ENCODE data around the gene GPNMB.

Gene GPNMB

DNA sequence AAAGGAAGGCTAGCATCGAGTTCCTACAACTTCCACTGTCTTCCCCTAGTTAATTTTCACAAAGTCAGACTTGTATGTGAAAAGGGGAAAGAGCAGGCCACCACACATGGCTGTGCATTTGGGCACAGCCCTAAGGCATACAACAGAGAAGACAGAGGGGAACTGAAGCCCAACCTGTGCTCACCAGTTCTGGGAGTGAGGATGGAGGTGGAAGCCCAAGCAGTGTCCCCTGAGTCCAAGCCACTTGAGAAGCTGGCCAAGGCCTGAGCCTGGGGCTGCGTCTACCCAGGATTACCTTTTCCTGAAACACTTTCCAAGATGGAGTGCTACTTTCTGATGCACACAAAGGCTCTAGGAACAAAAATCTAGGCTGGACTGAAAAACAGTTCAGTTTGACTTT lies 20.3 kb downstream of the GPNMB start:
- no peaks in the 10 kb centered on the region for H3K36me3 ChIP-seq (ENCODE audit: control insufficient read depth, insufficient read depth, low read length)
- no peaks in the 10 kb centered on the region for H3K4me1 ChIP-seq (ENCODE audit: control insufficient read depth, insufficient read depth, low read length)
- WGBS, 2 experiments, result 82 to 85% methylated on average over 2 of the region's 2 CpGs
- H3K27ac ChIP-seq (ENCODE audit: insufficient read depth, low read depth, low read length, poor library complexity, severe bottlenecking), result no peak overlapping the region
- no peaks in the 10 kb centered on the region for H3K9me3 ChIP-seq (ENCODE audit: control insufficient read depth, low read length)
- H3K4me3 ChIP-seq (ENCODE audit: insufficient read depth, low read depth, low read length), result no peak overlapping the region
- H3K27me3 ChIP-seq (ENCODE audit: control insufficient read depth, insufficient read depth, low read length, poor library complexity, severe bottlenecking), result no peaks in the 10 kb centered on the region

DNA sequence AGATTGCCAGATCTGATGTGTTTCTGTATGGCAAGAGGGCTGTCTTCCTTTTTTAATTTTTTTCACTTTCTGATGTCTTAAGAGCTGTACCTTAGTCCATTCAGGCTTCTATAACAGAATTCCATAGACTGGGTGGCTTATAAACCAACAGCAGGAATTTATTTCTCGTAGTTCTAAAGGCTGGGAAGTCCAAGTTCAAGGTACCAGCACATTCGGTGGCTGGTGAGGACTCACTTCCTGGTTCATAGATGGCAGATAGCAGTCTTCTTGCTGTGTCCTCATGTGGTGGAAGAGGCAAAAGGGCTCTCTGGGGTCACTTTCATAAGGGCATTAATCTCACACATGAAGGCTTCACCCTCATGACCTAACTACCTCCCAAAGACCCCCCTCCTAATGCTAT lies 20.8 kb downstream of the GPNMB start:
- H3K27ac ChIP-seq (ENCODE audit: insufficient read depth, low read depth, low read length, poor library complexity, severe bottlenecking), result no peak overlapping the region
- no peaks in the 10 kb centered on the region for H3K9me3 ChIP-seq (ENCODE audit: control insufficient read depth, low read length)
- no peak overlapping the region for H3K4me3 ChIP-seq (ENCODE audit: insufficient read depth, low read depth, low read length)
- H3K36me3 ChIP-seq (ENCODE audit: control insufficient read depth, insufficient read depth, low read length), result no peaks in the 10 kb centered on the region
- H3K4me1 ChIP-seq (ENCODE audit: control insufficient read depth, insufficient read depth, low read length), result no peaks in the 10 kb centered on the region
- WGBS, 2 experiments, result 93 to 95% methylated on average over 2 of the region's 2 CpGs
- H3K27me3 ChIP-seq (ENCODE audit: control insufficient read depth, insufficient read depth, low read length, poor library complexity, severe bottlenecking), result no peaks in the 10 kb centered on the region

DNA sequence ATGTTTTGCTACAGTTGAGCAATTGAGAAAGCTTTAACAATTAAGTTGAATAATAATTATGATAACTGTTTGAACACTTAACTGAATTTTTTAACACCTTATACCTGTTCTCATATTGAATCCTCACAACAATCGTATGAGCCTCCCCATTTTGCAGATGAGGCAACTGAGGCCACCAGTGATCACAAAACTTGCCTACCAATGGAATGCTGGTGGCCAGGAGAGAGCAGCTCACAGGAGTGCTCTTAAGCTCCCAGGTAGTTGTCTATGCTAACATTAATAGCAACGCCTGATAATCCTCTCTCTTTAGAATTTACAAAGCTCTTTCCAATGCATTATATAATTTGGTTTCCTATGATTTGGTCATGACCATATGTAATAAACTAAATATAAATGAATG lies 21.6 kb downstream of the GPNMB start:
- Histone ChIP-seq H3K4me1 (ENCODE audit: control insufficient read depth, insufficient read depth, low read length) (no peaks in the 10 kb centered on the region), H3K27ac (ENCODE audit: insufficient read depth, low read depth, low read length, poor library complexity, severe bottlenecking) (no peak overlapping the region), H3K27me3 (ENCODE audit: control insufficient read depth, insufficient read depth, low read length, poor library complexity, severe bottlenecking) (no peaks in the 10 kb centered on the region), H3K9me3 (ENCODE audit: control insufficient read depth, low read length) (no peaks in the 10 kb centered on the region), H3K4me3 (ENCODE audit: insufficient read depth, low read depth, low read length) (no peak overlapping the region), H3K36me3 (ENCODE audit: control insufficient read depth, insufficient read depth, low read length) (no peaks in the 10 kb centered on the region)
- WGBS, 2 experiments, result 91 to 100% methylated on average over 1 to 2 of the region's 2 CpGs

DNA sequence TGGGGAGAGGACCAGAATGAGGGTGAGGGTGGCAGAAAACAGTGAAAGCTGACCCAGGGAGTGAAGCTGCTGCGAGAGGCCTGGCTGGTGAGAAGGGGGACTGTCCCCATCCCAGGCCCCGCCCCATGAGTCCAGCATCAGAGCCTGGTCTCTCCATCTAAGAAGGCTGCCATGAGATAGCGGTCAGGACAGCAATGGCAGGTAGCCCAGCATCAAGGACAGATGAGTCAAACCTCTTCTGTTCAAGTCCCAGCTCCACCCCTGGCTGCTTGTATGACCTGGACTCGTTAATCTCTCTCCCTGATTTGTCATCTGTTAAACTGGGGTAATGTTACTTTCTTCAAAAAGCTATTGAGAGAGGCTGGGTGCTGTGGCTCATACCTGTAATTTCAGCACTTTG lies 22.2 kb downstream of the GPNMB start:
- WGBS, 2 experiments, result 87 to 89% methylated on average over 4 of the region's 4 CpGs
- H3K36me3 ChIP-seq (ENCODE audit: control insufficient read depth, insufficient read depth, low read length), result no peaks in the 10 kb centered on the region

DNA sequence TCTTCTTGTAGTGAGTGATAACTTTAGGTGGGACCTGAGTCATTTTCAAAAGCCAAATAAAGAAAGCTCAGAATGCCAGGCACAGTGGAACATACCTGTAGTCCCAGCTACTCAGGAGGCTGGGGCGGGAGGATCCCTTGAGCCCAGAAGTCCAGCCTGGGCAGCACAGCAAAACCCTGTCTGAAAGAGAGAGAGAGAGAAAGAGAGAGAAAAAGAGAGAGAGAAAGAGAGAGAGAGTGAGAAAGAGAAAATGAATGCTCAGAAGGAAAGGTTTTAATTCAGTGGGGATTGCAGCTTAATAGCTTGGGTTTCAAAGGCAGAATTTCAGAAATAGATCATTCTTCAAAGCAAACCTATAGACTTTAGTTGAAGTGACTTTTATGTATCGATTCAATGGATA lies 25.7 kb downstream of the GPNMB start:
- WGBS, 2 experiments, result 93 to 95% methylated on average over 1 to 2 of the region's 2 CpGs
- no peaks in the 10 kb centered on the region for H3K27me3 ChIP-seq (ENCODE audit: control insufficient read depth, insufficient read depth, low read length, poor library complexity, severe bottlenecking)
- H3K4me3 ChIP-seq (ENCODE audit: insufficient read depth, low read depth, low read length), result no peak overlapping the region
- H3K9me3 ChIP-seq (ENCODE audit: control insufficient read depth, low read length), result no peaks in the 10 kb centered on the region
- H3K4me1 ChIP-seq (ENCODE audit: control insufficient read depth, insufficient read depth, low read length), result no peaks in the 10 kb centered on the region
- H3K36me3 ChIP-seq (ENCODE audit: control insufficient read depth, insufficient read depth, low read length), result no peaks in the 10 kb centered on the region
- no peak overlapping the region for H3K27ac ChIP-seq (ENCODE audit: insufficient read depth, low read depth, low read length, poor library complexity, severe bottlenecking)

More for the DNA sequence above, 22.2 kb downstream of the GPNMB start:
- no peak overlapping the region for H3K4me3 ChIP-seq (ENCODE audit: insufficient read depth, low read depth, low read length)
- no peaks in the 10 kb centered on the region for H3K9me3 ChIP-seq (ENCODE audit: control insufficient read depth, low read length)
- H3K27ac ChIP-seq (ENCODE audit: insufficient read depth, low read depth, low read length, poor library complexity, severe bottlenecking), result no peak overlapping the region
- H3K4me1 ChIP-seq (ENCODE audit: control insufficient read depth, insufficient read depth, low read length), result no peaks in the 10 kb centered on the region
- no peaks in the 10 kb centered on the region for H3K27me3 ChIP-seq (ENCODE audit: control insufficient read depth, insufficient read depth, low read length, poor library complexity, severe bottlenecking)

DNA sequence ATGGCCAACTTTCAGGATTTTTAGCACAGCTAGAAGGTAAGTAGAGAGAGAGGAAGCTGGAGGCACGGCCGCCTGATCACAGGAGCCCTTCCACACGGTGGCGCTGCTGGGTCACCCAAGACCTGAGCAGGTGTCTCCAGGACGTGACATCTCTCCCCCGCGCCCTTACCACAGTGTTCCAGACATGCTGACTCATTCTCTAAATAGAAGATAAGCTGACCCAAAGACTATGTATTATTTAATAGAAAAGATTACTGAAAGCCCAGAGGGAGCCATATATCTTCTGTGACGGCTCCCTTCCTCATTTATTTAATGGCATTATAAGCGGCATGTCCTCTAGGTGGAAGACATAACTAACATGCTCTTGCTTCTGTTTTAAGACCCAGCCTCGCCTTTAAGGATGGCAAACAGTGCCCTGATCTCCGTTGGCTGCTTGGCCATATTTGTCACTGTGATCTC lies 26.6 kb downstream of the GPNMB start:
- Histone ChIP-seq H3K9me3 (ENCODE audit: control insufficient read depth, low read length) (no peaks in the 10 kb centered on the region), H3K36me3 (ENCODE audit: control insufficient read depth, insufficient read depth, low read length) (no peaks in the 10 kb centered on the region), H3K4me3 (ENCODE audit: insufficient read depth, low read depth, low read length) (no peak overlapping the region), H3K27me3 (ENCODE audit: control insufficient read depth, insufficient read depth, low read length, poor library complexity, severe bottlenecking) (no peaks in the 10 kb centered on the region), H3K4me1 (ENCODE audit: control insufficient read depth, insufficient read depth, low read length) (no peaks in the 10 kb centered on the region), H3K27ac (ENCODE audit: insufficient read depth, low read depth, low read length, poor library complexity, severe bottlenecking) (no peak overlapping the region)
- WGBS, 2 experiments, result 22 to 27% methylated on average over 9 to 11 of the region's 11 CpGs

DNA sequence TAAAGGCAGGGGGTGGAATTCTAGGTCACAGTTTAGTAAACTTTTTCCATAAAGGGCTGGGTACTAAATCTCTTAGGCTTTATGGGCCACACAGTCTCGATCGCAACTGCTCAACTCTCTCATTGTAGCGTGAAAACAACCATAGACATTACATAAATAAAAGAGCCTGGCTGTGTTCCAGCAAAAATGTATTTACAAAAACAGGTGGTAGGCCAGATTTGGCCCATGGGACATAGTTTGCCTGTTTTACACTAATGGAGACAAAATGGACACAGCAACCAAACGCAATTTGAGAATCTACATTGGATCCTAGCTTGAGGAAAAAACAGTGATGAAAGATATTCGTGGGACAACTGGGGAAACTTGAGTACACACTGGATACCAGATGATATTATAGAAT lies 29.3 kb downstream of the GPNMB start:
- Histone ChIP-seq H3K4me3 (ENCODE audit: insufficient read depth, low read depth, low read length) (no peak overlapping the region), H3K4me1 (ENCODE audit: control insufficient read depth, insufficient read depth, low read length) (no peaks in the 10 kb centered on the region), H3K27ac (ENCODE audit: insufficient read depth, low read depth, low read length, poor library complexity, severe bottlenecking) (no peak overlapping the region), H3K36me3 (ENCODE audit: control insufficient read depth, insufficient read depth, low read length) (no peaks in the 10 kb centered on the region), H3K27me3 (ENCODE audit: control insufficient read depth, insufficient read depth, low read length, poor library complexity, severe bottlenecking) (no peaks in the 10 kb centered on the region), H3K9me3 (ENCODE audit: control insufficient read depth, low read length) (no peaks in the 10 kb centered on the region)
- 92 to 94% methylated on average over 5 of the region's 5 CpGs for WGBS, 2 experiments

DNA sequence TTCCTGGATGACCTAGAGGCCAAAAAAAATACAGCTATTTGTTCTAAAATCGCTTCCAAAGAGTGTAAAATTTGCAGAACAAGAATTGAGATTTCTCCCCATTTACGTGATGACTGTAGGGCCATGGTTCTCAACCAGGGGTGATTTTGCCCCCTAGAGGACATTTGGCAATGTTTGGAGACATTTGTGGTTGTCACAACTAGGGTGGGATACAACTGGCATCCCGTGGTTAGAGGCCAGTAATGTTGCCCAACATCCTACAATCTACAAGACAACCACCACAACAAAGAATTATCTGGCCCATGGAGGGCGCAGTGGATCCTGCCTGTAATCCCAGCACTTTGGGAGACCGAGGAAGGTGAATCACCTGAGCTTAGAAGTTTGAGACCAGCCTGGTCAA lies 29.8 kb downstream of the GPNMB start:
- Histone ChIP-seq H3K27me3 (ENCODE audit: control insufficient read depth, insufficient read depth, low read length, poor library complexity, severe bottlenecking) (no peaks in the 10 kb centered on the region), H3K4me3 (ENCODE audit: insufficient read depth, low read depth, low read length) (no peak overlapping the region), H3K27ac (ENCODE audit: insufficient read depth, low read depth, low read length, poor library complexity, severe bottlenecking) (no peak overlapping the region), H3K9me3 (ENCODE audit: control insufficient read depth, low read length) (no peaks in the 10 kb centered on the region), H3K4me1 (ENCODE audit: control insufficient read depth, insufficient read depth, low read length) (no peaks in the 10 kb centered on the region), H3K36me3 (ENCODE audit: control insufficient read depth, insufficient read depth, low read length) (no peaks in the 10 kb centered on the region)
- WGBS, 2 experiments, result 77 to 85% methylated on average over 5 of the region's 5 CpGs

DNA sequence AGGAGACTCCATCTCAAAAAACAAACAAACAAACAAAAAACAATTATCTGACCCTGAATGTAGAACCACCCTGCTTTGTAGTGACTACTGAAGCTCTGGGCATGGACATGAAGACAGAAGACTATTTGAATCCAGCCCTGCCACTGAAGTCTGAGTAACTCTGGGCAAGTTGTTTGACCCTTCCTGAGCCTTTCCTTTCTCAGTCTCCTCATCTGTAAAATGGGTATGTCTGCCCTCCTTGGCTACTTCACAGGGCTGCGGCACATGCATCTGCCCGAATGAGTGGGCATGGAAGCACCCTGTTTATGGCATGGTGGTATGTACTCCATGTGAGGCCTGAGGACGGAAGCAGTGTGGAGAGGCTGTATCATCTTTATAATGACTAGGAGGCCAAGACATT lies 30.4 kb downstream of the GPNMB start:
- Histone ChIP-seq H3K9me3 (ENCODE audit: control insufficient read depth, low read length) (no peaks in the 10 kb centered on the region), H3K4me1 (ENCODE audit: control insufficient read depth, insufficient read depth, low read length) (no peaks in the 10 kb centered on the region), H3K27me3 (ENCODE audit: control insufficient read depth, insufficient read depth, low read length, poor library complexity, severe bottlenecking) (no peaks in the 10 kb centered on the region), H3K36me3 (ENCODE audit: control insufficient read depth, insufficient read depth, low read length) (no peaks in the 10 kb centered on the region), H3K4me3 (ENCODE audit: insufficient read depth, low read depth, low read length) (no peak overlapping the region), H3K27ac (ENCODE audit: insufficient read depth, low read depth, low read length, poor library complexity, severe bottlenecking) (no peak overlapping the region)
- WGBS, 2 experiments, result 94 to 95% methylated on average over 3 of the region's 3 CpGs

DNA sequence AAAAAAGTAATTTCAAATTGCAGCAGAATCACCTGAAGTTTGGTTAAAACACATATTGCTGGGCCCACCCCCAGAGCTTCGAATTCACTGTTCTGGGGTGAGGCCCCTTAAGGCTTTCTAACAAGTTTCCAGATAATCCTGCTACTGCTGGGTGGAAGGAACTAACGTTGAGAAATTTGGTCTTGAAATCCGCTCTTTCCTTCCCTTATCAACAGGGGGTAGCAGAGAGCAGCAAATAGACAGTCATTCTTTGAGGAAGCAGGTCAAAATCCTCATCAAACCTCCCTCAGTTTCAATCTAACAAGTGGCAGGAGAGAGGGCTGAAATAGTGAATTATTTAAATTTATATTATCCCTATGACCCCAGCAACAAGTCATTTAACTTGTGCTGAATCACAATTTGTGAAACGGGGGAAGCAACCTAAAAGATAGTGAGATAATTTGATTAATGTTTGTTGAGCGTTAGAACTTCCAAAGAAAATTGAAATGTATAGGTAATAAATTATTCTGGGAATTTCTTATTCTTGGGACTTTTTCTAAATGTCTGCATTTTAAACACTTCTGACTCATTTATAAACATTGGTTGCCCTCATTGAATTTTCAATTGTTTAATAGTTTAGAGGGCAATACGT lies 30.9 kb downstream of the GPNMB start:
- Histone ChIP-seq H3K27ac (ENCODE audit: insufficient read depth, low read depth, low read length, poor library complexity, severe bottlenecking) (no peak overlapping the region), H3K9me3 (ENCODE audit: control insufficient read depth, low read length) (no peaks in the 10 kb centered on the region), H3K4me1 (ENCODE audit: control insufficient read depth, insufficient read depth, low read length) (no peaks in the 10 kb centered on the region), H3K36me3 (ENCODE audit: control insufficient read depth, insufficient read depth, low read length) (no peaks in the 10 kb centered on the region), H3K27me3 (ENCODE audit: control insufficient read depth, insufficient read depth, low read length, poor library complexity, severe bottlenecking) (no peaks in the 10 kb centered on the region), H3K4me3 (ENCODE audit: insufficient read depth, low read depth, low read length) (no peak overlapping the region)
- 43 to 47% methylated on average over 6 of the region's 6 CpGs for WGBS, 2 experiments
